GM19324 (cell line): ENCODE results near the gene SYT1.
A peak's percentile ranks its signal among the peaks of the same experiment; 100 is the strongest.

ENCODE experiments used
- ATAC-seq: cut with Tn5 transposase; IDR thresholded peaks from one replicate; pipeline ENCODE4 v1.9.1; 2021; ENCODE audit warnings: mild to moderate bottlenecking, moderate library complexity; ENCODE audit not compliant: unreplicated experiment, low FRiP score

Gene SYT1

DNA sequence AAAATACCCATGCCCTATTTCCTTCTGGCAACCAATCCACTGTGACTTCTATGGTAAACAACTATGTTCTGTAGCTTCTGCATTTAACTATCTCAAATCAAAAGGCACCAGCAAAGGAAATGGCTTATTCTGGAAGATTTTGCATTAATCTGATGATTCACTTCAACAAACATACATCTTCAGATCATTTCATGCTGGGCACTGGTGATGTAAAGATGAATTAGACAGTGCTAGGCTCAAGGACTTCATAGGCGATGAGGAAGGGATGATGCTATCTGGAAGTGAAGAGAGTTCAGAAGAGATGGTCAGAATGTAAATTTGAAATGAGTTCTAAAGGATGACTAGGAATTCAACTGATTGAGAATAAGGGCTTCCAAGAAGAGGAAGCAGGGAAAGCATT, 462.9 kb downstream of the SYT1 start:
- ATAC-seq = no peak

GRCh38 chr12:79329933-79330332, 465.4 kb downstream of the SYT1 start:
- no peak for ATAC-seq

- ATAC-seq = no peak
These were observed 467.3 kb downstream of the SYT1 start for GRCh38 chr12:79331870-79332269.

- no peak for ATAC-seq
These were observed 468.6 kb downstream of the SYT1 start for GRCh38 chr12:79333144-79333543.

- ATAC-seq = no peak
These were observed 473.2 kb downstream of the SYT1 start for GRCh38 chr12:79337662-79338290.

DNA sequence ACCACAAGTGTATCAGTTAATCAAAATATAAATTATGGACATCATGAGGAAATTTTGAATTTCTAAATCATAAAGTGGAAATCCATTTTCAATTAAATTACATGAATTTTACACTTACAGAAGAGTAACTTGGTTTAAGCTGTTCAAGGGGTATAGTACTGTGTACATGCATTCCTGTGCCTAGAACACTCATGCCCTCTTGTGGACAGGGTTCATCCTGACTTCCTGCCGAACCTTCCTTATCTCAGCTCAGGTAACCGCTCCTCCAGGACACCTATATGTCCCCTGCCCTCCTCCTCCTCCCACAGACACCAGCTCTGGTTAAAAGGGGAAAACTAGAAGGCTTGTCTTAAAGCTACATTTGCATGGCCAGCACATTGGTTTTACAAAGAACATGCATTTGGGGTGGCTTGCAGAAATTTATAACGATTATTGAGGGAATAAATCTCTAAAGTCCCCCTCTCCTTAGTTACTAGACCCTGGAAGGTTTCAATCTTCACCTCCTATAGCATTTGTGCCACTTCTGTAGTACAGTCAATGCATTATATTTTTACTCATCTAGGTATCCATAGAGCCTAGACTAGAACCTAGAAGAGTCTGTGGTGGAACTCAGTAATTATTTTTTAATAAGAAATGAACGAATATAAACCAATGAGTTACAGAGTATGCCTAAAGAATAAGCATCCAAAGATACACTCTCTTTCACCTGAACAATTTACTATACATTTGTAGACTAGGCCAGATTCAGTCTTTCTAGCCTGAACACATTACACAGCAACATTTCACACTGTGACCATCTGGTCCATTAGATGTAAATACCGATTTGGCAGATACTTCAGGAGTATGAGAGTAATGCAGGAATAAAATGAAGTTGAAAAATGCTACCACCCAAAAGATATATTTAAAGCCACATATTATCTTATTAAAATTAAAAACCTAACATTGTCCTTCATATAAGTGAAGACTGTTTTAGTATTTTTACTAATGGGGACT, 480.6 kb downstream of the SYT1 start:
- peak; percentile 70 for ATAC-seq

- ATAC-seq = no peak
These were observed 483.3 kb downstream of the SYT1 start for GRCh38 chr12:79347866-79348265.

- ATAC-seq = no peak
These were observed 486.7 kb downstream of the SYT1 start for GRCh38 chr12:79351251-79351650.

GRCh38 chr12:79356216-79356615, 491.6 kb downstream of the SYT1 start:
- ATAC-seq = no peak

DNA sequence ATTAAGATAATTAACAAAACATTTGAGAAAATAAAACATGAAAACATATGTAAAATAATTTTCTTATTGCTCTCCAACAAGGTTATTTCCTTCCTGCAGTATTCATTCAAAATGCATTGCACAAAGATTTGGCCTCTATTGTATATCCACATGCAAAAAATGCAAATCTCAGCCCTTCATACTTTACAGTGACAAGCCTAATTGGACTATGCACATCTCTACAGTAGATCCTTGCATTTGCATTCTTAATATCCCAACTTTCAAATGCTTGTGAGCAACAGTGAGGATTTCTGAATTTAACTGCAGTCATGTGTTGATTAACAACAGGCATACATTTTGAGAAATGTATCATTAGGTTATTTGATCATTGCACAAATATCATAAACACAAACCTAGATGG, 492.5 kb downstream of the SYT1 start:
- no peak for ATAC-seq

- ATAC-seq = no peak
These were observed 494.2 kb downstream of the SYT1 start for GRCh38 chr12:79358716-79359300.

- ATAC-seq = no peak
These were observed 495.7 kb downstream of the SYT1 start for GRCh38 chr12:79360286-79360685.

- no peak for ATAC-seq
These were observed 496.4 kb downstream of the SYT1 start for GRCh38 chr12:79360936-79361335.

DNA sequence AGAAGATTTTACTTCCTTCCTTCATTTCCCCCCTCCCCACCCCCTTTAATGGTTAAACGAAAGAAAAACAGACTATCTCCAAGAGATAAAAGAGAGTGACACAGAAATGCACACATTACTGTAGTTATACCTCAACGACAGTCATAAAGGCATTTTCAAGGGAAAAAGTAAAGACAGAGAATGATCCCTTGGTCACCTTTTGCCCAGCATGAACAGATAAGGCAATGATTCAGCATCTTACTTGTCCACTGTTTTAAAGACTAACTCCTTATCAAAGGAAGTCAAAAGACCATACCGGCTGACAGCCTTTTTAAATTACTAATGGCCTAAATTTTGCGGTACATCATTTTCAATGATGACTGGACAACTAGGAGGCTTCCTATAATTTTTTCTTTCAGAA, 499.6 kb downstream of the SYT1 start:
- ATAC-seq = no peak

DNA sequence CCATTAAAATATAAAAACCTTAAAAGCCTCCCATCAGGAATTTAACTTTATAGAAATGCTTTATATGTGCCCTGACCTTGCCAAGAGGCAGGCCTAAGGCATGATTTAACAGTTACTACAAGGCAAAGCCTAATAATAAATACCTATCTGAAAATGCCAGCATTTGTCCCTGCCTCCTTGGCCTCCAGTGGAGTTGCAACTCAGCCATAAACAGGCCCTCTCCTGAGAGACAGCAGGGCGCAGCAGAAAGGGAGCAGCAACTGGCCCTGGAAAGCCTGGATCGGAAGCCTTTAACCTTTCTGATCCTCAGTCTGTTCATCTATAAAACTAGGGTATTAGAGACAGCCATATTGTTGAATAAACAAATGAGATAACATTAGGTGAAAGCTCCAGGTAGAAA, 501.8 kb downstream of the SYT1 start:
- no peak for ATAC-seq

- ATAC-seq = no peak
These were observed 502.5 kb downstream of the SYT1 start for GRCh38 chr12:79367032-79367589.

DNA sequence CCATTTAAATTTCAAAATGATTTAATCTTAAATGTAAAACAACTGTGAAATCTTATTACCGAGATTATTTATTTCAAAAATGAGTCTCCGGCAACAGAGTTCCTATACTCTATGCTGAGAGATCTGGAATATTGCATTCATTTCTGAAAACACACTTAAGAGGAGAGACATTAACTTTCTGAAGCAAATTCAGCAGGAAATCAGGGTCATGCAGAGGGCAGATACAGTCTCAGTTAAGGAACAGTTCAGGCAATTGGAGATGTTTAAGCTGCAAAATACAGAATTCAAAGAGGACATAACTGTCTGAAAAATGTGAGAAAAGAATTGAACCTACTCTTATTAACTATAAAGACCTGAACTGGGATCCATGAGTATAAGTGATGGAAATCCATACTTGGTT, 505.4 kb downstream of the SYT1 start:
- ATAC-seq = no peak

- ATAC-seq = no peak
These were observed 506.7 kb downstream of the SYT1 start for GRCh38 chr12:79371226-79371625.

DNA sequence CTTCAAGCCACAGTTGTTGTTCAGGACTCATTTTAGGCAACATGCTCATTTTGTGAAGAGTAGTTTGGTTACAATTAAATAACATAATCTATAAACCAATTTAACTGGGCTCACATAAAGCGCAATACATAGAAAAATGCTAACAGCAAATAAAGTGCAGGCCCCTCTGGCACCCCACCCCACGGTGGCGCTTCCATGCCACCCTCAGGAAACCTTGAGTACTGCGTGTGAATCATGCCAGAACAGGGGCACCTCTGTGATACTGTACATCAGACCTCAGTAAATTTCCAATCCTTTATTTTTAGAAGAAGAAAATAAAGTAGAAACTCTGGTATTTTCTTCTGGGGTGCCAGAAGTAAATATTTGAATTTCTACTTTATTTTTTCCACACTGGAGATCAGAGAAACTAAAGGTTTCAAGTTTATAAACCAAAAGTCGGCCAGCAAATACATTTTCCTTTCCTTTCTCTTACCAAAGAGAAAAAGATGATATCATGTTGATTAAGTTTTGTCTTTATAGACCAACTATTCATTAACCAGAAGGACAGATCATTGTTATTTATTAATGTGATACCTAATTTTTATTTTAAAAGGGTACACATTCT, 509.4 kb downstream of the SYT1 start:
- no peak for ATAC-seq

DNA sequence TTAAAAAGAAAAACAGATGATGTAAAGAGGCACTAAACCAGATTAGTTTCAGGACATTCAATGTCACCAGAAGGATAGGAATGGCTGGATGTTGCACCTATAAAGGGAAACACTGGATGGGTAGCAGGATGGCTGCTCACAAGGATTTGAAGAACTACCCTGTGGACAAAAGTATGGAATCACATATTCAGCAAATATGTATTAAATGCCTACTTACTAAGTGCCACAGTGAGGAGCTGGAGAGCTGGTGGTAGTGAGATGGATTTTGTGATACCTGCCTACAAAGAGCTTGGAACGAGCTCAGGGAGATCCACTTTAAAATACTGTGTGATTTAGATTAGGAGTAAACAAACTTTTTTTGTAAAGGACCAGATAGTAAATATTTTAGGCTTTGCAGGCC, 510.0 kb downstream of the SYT1 start:
- no peak for ATAC-seq

- ATAC-seq = no peak
These were observed 510.5 kb downstream of the SYT1 start for GRCh38 chr12:79375050-79375449.
